ENCODE measurements around the gene SLC22A13. TPM values are rescaled to one million over a fixed set of nuclear protein-coding genes. Genes with fewer than 3 reads are reported as not detected.

The SLC22A13 gene, protein sequence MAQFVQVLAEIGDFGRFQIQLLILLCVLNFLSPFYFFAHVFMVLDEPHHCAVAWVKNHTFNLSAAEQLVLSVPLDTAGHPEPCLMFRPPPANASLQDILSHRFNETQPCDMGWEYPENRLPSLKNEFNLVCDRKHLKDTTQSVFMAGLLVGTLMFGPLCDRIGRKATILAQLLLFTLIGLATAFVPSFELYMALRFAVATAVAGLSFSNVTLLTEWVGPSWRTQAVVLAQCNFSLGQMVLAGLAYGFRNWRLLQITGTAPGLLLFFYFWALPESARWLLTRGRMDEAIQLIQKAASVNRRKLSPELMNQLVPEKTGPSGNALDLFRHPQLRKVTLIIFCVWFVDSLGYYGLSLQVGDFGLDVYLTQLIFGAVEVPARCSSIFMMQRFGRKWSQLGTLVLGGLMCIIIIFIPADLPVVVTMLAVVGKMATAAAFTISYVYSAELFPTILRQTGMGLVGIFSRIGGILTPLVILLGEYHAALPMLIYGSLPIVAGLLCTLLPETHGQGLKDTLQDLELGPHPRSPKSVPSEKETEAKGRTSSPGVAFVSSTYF
- 0.33 TPM for total RNA-seq (2021; ENCODE audit: unreplicated experiment)
- 0.18 TPM for polyA plus RNA-seq (2012; ENCODE audit: insufficient read length)
- percentile 56 among the genes with signal in this experiment for Bru-seq, nascent RNA
- percentile 45 among the genes with signal in this experiment for BruChase-seq, experiment 1, labeled RNA remaining after a 2-hour chase
- percentile 34 among the genes with signal in this experiment for BruChase-seq, experiment 2, labeled RNA remaining after a 6-hour chase
- long read RNA-seq: 0 reads

DNA sequence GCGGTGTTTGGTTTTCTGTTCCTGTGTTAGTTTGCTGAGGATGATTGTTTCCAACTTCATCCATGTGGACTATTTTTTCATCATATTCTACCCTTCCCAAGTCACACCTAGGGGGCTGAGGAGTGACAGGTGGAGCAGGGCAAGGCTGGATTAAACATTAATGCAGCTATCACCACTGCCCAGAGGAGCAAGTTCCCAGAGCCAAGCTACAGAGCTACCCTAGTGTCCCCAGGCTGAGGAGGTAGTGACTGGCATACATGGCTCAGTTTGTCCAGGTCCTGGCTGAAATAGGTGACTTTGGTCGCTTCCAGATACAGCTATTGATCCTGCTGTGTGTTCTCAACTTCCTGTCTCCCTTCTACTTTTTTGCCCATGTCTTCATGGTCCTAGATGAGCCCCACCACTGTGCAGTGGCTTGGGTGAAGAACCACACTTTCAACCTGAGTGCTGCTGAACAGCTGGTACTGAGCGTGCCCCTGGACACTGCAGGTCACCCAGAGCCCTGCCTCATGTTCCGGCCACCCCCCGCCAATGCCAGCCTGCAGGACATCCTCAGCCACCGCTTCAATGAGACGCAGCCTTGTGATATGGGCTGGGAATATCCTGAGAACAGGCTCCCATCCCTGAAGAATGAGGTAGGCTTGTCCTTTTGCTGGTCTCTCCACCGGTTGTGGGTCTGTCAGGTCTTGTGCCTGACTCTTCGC lies at the start of gene SLC22A13:
TSS of gene SLC22A13 (plus strand) at position 209 of the 704 bp plus-strand sequence. CDS start at position 258, 49 bp downstream.
- ChIA-PET POLR2A (interaction anchor here (0.7 kb wide), 1 partner anchor 73 kb away, joined by 4 read pairs; no protein-coding TSS in a partner anchor), CTCF (no interaction called here)
- Histone ChIP-seq H3K4me3 (ENCODE audit: low read depth in 2 of 2, low read length in 2 of 2) (no peak within 1 kb of the TSS), H3K27ac (ENCODE audit: low read length) (no peak within 1 kb of the TSS), H3K27me3 (ENCODE audit: control insufficient read depth, insufficient read depth, low read length) (no peaks in the 10 kb centered on the region), H3K36me3 (ENCODE audit: control insufficient read depth, insufficient read depth, low read length) (no peaks in the 10 kb centered on the region), H3K9me3 (ENCODE audit: control insufficient read depth, insufficient read depth, low read depth, low read length) (no peaks in the 10 kb centered on the region), H3K4me1 (ENCODE audit: control insufficient read depth, insufficient read depth, low read length) (no peaks in the 10 kb centered on the region)
- BruUV-seq (replicated peaks): no TSS peak
- in situ Hi-C loops (cut with HindIII; ENCODE audit: low pct_unique_long_range_greater_than_20kb, low sequenced_read_pairs): no loop called here
- DNase-seq (ENCODE audit: low read depth, low spot score): no peak
- no peak for ATAC-seq
- TF ChIP-seq TCF7L2 (IDR thresholded peaks at IDR 0.05; ENCODE audit: low read depth, low read length): no peak
- no peak for TF ChIP-seq POLR2AphosphoS5 (IDR thresholded peaks at IDR 0.05; ENCODE audit: low read depth, low read length)
- TF ChIP-seq, protein P1, sequence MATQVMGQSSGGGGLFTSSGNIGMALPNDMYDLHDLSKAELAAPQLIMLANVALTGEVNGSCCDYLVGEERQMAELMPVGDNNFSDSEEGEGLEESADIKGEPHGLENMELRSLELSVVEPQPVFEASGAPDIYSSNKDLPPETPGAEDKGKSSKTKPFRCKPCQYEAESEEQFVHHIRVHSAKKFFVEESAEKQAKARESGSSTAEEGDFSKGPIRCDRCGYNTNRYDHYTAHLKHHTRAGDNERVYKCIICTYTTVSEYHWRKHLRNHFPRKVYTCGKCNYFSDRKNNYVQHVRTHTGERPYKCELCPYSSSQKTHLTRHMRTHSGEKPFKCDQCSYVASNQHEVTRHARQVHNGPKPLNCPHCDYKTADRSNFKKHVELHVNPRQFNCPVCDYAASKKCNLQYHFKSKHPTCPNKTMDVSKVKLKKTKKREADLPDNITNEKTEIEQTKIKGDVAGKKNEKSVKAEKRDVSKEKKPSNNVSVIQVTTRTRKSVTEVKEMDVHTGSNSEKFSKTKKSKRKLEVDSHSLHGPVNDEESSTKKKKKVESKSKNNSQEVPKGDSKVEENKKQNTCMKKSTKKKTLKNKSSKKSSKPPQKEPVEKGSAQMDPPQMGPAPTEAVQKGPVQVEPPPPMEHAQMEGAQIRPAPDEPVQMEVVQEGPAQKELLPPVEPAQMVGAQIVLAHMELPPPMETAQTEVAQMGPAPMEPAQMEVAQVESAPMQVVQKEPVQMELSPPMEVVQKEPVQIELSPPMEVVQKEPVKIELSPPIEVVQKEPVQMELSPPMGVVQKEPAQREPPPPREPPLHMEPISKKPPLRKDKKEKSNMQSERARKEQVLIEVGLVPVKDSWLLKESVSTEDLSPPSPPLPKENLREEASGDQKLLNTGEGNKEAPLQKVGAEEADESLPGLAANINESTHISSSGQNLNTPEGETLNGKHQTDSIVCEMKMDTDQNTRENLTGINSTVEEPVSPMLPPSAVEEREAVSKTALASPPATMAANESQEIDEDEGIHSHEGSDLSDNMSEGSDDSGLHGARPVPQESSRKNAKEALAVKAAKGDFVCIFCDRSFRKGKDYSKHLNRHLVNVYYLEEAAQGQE (IDR thresholded peaks at IDR 0.05; ENCODE audit: insufficient read depth in 1 of 2, low read depth in 2 of 2, low read length in 1 of 2): no peak
- no peak for TF ChIP-seq SIN3A (IDR thresholded peaks at IDR 0.05; ENCODE audit: borderline replicate concordance, insufficient read depth, low read depth, low read length)
- TF ChIP-seq, protein P2, sequence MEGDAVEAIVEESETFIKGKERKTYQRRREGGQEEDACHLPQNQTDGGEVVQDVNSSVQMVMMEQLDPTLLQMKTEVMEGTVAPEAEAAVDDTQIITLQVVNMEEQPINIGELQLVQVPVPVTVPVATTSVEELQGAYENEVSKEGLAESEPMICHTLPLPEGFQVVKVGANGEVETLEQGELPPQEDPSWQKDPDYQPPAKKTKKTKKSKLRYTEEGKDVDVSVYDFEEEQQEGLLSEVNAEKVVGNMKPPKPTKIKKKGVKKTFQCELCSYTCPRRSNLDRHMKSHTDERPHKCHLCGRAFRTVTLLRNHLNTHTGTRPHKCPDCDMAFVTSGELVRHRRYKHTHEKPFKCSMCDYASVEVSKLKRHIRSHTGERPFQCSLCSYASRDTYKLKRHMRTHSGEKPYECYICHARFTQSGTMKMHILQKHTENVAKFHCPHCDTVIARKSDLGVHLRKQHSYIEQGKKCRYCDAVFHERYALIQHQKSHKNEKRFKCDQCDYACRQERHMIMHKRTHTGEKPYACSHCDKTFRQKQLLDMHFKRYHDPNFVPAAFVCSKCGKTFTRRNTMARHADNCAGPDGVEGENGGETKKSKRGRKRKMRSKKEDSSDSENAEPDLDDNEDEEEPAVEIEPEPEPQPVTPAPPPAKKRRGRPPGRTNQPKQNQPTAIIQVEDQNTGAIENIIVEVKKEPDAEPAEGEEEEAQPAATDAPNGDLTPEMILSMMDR (IDR thresholded peaks at IDR 0.05): no peak
- intact Hi-C loops (cut with micrococcal nuclease; ENCODE audit: unreplicated experiment): no loop called here

DNA sequence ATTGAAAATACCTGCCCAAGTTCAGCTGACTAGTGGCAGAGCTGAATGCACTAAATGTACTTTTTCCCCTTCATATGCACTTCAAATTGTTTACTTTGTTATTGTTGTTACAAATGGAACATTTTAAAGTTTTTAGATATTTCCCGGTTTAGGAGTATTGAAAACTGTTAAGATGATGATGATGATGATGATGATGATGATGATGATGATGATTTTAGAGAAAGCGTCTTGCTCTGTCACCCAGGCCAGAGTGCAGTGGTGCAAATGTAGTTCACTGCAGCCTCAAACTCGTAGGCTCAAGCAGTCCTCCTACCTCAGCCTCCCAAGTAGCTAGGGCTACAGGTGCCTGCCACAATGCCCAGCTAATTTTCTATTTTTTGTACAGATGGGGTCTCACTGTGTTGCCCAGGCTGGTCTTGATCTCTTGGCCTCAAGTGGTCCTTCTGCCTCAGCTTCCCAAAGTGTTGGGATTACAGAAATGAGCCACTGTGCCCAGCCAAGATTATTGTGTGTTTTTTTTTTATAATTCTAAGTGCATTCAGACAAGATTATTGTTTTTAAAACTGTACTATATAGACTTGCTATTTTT lies 45.9 kb upstream of the SLC22A13 start:
- no peak overlapping the region for H3K27ac ChIP-seq (ENCODE audit: low read length)
- BruUV-seq (replicated peaks): no TSS peak
- CTCF ChIA-PET: no interaction called here
- POLR2A ChIA-PET: no interaction called here
- ATAC-seq: no peak
- H3K4me1 ChIP-seq (ENCODE audit: control insufficient read depth, insufficient read depth, low read length): no peaks in the 10 kb centered on the region
- no peaks in the 10 kb centered on the region for H3K27me3 ChIP-seq (ENCODE audit: control insufficient read depth, insufficient read depth, low read length)
- TF ChIP-seq, protein P1 (IDR thresholded peaks at IDR 0.05; ENCODE audit: insufficient read depth in 1 of 2, low read depth in 2 of 2, low read length in 1 of 2): no peak
- TF ChIP-seq, protein P2 (IDR thresholded peaks at IDR 0.05): no peak
- TF ChIP-seq TCF7L2 (IDR thresholded peaks at IDR 0.05; ENCODE audit: low read depth, low read length) (no peak), SIN3A (IDR thresholded peaks at IDR 0.05; ENCODE audit: borderline replicate concordance, insufficient read depth, low read depth, low read length) (no peak), POLR2AphosphoS5 (IDR thresholded peaks at IDR 0.05; ENCODE audit: low read depth, low read length) (no peak)
- in situ Hi-C loops (cut with HindIII; ENCODE audit: low pct_unique_long_range_greater_than_20kb, low sequenced_read_pairs): no loop called here
- peaks cover 3% of the 10 kb centered on the region; the same call in 1 of the 2 replicates for H3K36me3 ChIP-seq (ENCODE audit: control insufficient read depth, insufficient read depth, low read length)
- intact Hi-C loops (cut with micrococcal nuclease; ENCODE audit: unreplicated experiment): no loop called here
- no peaks in the 10 kb centered on the region for H3K9me3 ChIP-seq (ENCODE audit: control insufficient read depth, insufficient read depth, low read depth, low read length)
- no peak overlapping the region for H3K4me3 ChIP-seq (ENCODE audit: low read depth in 2 of 2, low read length in 2 of 2)
- no peak for DNase-seq (ENCODE audit: low read depth, low spot score)
